PC-3 (cell line): ENCODE measurements around the gene PLXNA1. TPM values are rescaled to one million over a fixed set of nuclear protein-coding genes. Genes with fewer than 3 reads are reported as not detected.

Experiments used
- ATAC-seq: fragments of 200-7000 bp; cut with Tn5 transposase; 2 replicates; pipeline ENCODE4 v1.9.1; 2020; ENCODE audit warnings: mild to moderate bottlenecking, moderate library complexity
- BruUV-seq: library from RNA; stranded (reverse); fragments of 400-500 nt; replicated peaks from 2 replicates; lab custom pipeline; 2021; lab: Mats Ljungman, UMichigan
- CTCF ChIA-PET: fragments of 300-600 bp; sonication (Branson Sonifier 250); formaldehyde crosslinking; loops from one replicate; lab custom pipeline; 2022; ENCODE audit warnings: antibody characterized with exemption; lab: Charles Lee
- POLR2A ChIA-PET: fragments of 300-600 bp; sonication (Branson Sonifier 250); formaldehyde crosslinking; loops from one replicate; lab custom pipeline; 2022; ENCODE audit warnings: antibody characterized with exemption; ENCODE audit not compliant: unreplicated experiment; lab: Charles Lee
- DNase-seq: peaks from one replicate; pipeline ENCODE4 v3.0.0-alpha.2; 2015
- H2AFZ ChIP-seq: fragments of 300-600 bp; sonication (generic); 2 replicates; pipeline ENCODE4 v1.6.0; 2016; ENCODE audit warnings: antibody characterized with exemption, low read length
- H3F3A ChIP-seq: fragments of 300-600 bp; sonication (generic); one replicate; pipeline ENCODE4 v1.6.0; 2017; ENCODE audit warnings: antibody characterized with exemption, low read length, control low read depth, mild to moderate bottlenecking; ENCODE audit not compliant: unreplicated experiment
- H3K27ac ChIP-seq: fragments of 300-600 bp; sonication (generic); 2 replicates; pipeline ENCODE4 v1.5.1; 2016; ENCODE audit warnings: mild to moderate bottlenecking, low read length
- H3K27me3 ChIP-seq: fragments of 300-600 bp; sonication (generic); 2 replicates; pipeline ENCODE4 v1.6.1; 2016; ENCODE audit warnings: low read length, mixed read lengths
- H3K36me3 ChIP-seq: fragments of 300-600 bp; sonication (generic); 2 replicates; pipeline ENCODE4 v1.6.1; 2016; ENCODE audit warnings: low read depth, mixed run types, low read length, mixed read lengths
- H3K4me1 ChIP-seq: fragments of 300-600 bp; sonication (generic); 2 replicates; pipeline ENCODE4 v1.5.1; 2016; ENCODE audit warnings: low read length; ENCODE audit not compliant: insufficient read depth
- H3K4me2 ChIP-seq: fragments of 300-600 bp; sonication (generic); 2 replicates; pipeline ENCODE4 v1.6.0; 2016; ENCODE audit warnings: low read length
- H3K4me3 ChIP-seq: fragments of 300-600 bp; sonication (generic); 2 replicates; pipeline ENCODE4 v1.5.1; 2016; ENCODE audit warnings: mild to moderate bottlenecking, low read length, mixed read lengths
- H3K79me2 ChIP-seq: fragments of 300-600 bp; sonication (generic); 2 replicates; pipeline ENCODE4 v1.6.1; 2017; ENCODE audit warnings: low read length, mixed read lengths
- H3K9ac ChIP-seq: fragments of 300-600 bp; sonication (generic); 2 replicates; pipeline ENCODE4 v1.6.0; 2016; ENCODE audit warnings: mild to moderate bottlenecking, low read length
- H3K9me2 ChIP-seq: fragments of 300-600 bp; sonication (generic); replicated peaks from 2 replicates; pipeline ENCODE4 v1.6.1; 2016; ENCODE audit warnings: mixed run types, low read length, mixed read lengths
- H3K9me3 ChIP-seq: fragments of 300-600 bp; sonication (generic); 2 replicates; pipeline ENCODE4 v1.6.1; 2016; ENCODE audit warnings: low read length, mixed read lengths
- H4K20me1 ChIP-seq: fragments of 300-600 bp; sonication (generic); 2 replicates; pipeline ENCODE4 v1.6.1; 2016; ENCODE audit warnings: low read length, mixed read lengths
- EZH2 ChIP-seq: fragments of 300-600 bp; sonication (generic); IDR thresholded peaks from one replicate; pipeline ENCODE4 v1.6.1; 2017; ENCODE audit warnings: antibody characterized with exemption, mild to moderate bottlenecking, low read length; ENCODE audit not compliant: unreplicated experiment
- EZH2phosphoT487 ChIP-seq: fragments of 300-600 bp; sonication (generic); IDR thresholded peaks from 2 replicates; pipeline ENCODE4 v1.6.1; 2018; ENCODE audit warnings: mild to moderate bottlenecking, antibody characterized with exemption, low read length, borderline replicate concordance
- intact Hi-C: fragments of 100-400 bp; cut with micrococcal nuclease; formaldehyde crosslinking; loops from 2 replicates; pipeline ENCODE4 v1.9.0; 2023
- total RNA-seq: library from RNA; depleted of rRNA; stranded (reverse); fragments of >200 nt; gene quantifications from 2 replicates; pipeline ENCODE4 v1.2.3, GENCODE V29; 2014
- TF ChIP-seq, protein P1 (sequence below): fragments of 300-600 bp; sonication (generic); conservative IDR thresholded peaks from 2 replicates; pipeline ENCODE4 v1.5.1; 2017; ENCODE audit warnings: antibody characterized with exemption, low read depth, mild to moderate bottlenecking, low read length

PLXNA1 gene
- total RNA-seq, 1 experiment from 2014 or later, result 30.0 TPM

DNA sequence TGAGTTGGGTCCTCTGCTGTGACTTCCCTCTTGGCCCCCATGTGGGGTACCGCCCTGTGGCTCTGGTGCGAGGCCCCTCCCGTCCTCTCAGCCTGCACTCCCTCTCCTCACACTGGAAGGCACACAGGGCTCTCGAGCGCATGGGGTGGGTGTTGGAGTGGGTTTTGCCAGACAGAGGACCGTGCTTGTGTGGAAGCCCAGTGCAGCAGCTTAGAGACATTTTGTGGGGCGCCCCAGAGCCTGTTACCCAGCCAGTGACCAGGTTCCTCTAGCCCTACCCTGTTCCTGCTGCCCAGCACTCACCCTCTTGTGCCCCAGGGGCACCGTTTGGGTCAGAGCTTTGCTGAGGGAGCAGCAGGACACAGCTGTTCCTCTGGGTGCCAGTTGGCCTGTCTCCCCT is 9.9 kb downstream of the PLXNA1 start:
- H4K20me1 ChIP-seq, result no peaks in the 10 kb centered on the region
- H3K27ac ChIP-seq, result no peak overlapping the region
- no peaks in the 10 kb centered on the region for H3K9me2 ChIP-seq
- CTCF ChIA-PET, result no interaction called here
- no peak for ATAC-seq
- POLR2A ChIA-PET, result no interaction called here
- H3K9ac ChIP-seq, result no peak overlapping the region
- H3K9me3 ChIP-seq, result no peaks in the 10 kb centered on the region
- no peaks in the 10 kb centered on the region for H3K27me3 ChIP-seq
- no TSS peak for BruUV-seq
- no peaks in the 10 kb centered on the region for H3K36me3 ChIP-seq
- no peak overlapping the region for H3K4me3 ChIP-seq
- TF ChIP-seq EZH2phosphoT487 (no peak), EZH2 (no peak)
- TF ChIP-seq, protein P1, sequence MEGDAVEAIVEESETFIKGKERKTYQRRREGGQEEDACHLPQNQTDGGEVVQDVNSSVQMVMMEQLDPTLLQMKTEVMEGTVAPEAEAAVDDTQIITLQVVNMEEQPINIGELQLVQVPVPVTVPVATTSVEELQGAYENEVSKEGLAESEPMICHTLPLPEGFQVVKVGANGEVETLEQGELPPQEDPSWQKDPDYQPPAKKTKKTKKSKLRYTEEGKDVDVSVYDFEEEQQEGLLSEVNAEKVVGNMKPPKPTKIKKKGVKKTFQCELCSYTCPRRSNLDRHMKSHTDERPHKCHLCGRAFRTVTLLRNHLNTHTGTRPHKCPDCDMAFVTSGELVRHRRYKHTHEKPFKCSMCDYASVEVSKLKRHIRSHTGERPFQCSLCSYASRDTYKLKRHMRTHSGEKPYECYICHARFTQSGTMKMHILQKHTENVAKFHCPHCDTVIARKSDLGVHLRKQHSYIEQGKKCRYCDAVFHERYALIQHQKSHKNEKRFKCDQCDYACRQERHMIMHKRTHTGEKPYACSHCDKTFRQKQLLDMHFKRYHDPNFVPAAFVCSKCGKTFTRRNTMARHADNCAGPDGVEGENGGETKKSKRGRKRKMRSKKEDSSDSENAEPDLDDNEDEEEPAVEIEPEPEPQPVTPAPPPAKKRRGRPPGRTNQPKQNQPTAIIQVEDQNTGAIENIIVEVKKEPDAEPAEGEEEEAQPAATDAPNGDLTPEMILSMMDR, result no peak
- intact Hi-C loops, result no loop called here
- no peaks in the 10 kb centered on the region for H3F3A ChIP-seq
- H2AFZ ChIP-seq, result no peak overlapping the region
- no peak for DNase-seq
- no peak overlapping the region for H3K4me2 ChIP-seq
- H3K4me1 ChIP-seq, result no peaks in the 10 kb centered on the region
- H3K79me2 ChIP-seq, result peaks cover 42% of the 10 kb centered on the region

DNA sequence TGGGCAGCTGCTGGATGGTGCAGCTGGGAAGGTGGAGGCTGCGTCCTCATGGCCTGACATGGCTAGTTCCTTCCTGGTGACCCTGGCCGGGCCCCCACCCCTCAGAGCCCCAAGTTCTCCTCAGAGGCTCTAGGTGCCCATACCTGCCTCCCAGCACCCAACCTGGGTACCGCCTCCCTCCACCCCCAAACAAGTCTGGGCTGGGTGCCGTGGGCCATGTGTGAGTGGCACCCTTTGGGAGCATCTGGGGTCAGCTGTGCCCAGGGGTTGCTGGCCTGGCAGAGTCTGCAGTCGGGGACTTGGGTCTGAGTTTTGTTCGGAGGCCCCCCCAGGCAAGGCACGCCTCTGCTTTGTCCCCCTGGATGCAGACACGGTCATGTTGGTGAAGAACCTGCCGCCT is 10.5 kb downstream of the PLXNA1 start:
- ChIA-PET POLR2A (no interaction called here), CTCF (no interaction called here)
- H3K9me2 ChIP-seq, result no peaks in the 10 kb centered on the region
- H3K4me1 ChIP-seq, result no peaks in the 10 kb centered on the region
- DNase-seq, result no peak
- H3K36me3 ChIP-seq, result no peaks in the 10 kb centered on the region
- intact Hi-C loops, result no loop called here
- no peak overlapping the region for H3K4me2 ChIP-seq
- TF ChIP-seq EZH2phosphoT487 (no peak), EZH2 (no peak)
- TF ChIP-seq, protein P1, result no peak
- no peak overlapping the region for H3K9ac ChIP-seq
- no peaks in the 10 kb centered on the region for H3F3A ChIP-seq
- no peak overlapping the region for H3K27ac ChIP-seq
- no peaks in the 10 kb centered on the region for H4K20me1 ChIP-seq
- no TSS peak for BruUV-seq
- H3K9me3 ChIP-seq, result no peaks in the 10 kb centered on the region
- no peak overlapping the region for H3K4me3 ChIP-seq
- H3K79me2 ChIP-seq, result peaks cover 43% of the 10 kb centered on the region
- no peaks in the 10 kb centered on the region for H3K27me3 ChIP-seq
- no peak for ATAC-seq
- H2AFZ ChIP-seq, result no peak overlapping the region

DNA sequence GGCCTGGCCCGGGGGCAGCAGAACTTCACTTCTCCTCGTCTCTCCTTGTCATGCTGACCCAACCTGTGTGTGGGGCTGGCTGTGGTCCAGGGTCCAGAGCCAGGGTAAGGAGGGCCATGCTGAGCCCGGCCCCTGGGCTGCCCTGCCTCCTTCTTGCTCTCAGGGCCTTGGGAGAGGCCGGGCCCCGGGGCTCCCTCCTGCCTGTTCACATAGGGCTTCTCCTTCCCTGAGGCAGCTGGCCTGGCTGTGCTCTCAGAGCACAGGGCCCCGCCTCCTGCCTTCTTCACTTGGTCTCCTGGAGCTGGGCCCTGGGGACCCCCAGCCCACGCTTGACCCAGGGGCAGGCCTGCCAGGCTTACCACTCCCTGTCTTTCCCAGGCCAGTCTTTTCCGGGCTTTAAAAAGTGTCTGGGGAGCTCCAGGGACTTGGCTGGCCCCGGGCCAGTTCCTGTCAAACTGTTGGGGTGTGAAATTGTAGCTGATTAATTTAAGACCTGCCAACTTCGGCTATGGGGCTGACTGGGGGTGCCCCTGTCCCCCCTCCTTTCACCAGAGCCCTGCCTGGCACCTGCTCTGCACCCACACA is 11.8 kb downstream of the PLXNA1 start:
- ATAC-seq (no peak), DNase-seq (no peak)
- POLR2A ChIA-PET, result no interaction called here
- CTCF ChIA-PET, result no interaction called here
- H3K79me2 ChIP-seq, result peaks cover 49% of the 10 kb centered on the region
- no peak overlapping the region for H3K27ac ChIP-seq
- H3K36me3 ChIP-seq, result no peaks in the 10 kb centered on the region
- H4K20me1 ChIP-seq, result no peaks in the 10 kb centered on the region
- BruUV-seq, result no TSS peak
- H3K9me3 ChIP-seq, result no peaks in the 10 kb centered on the region
- H3F3A ChIP-seq, result no peaks in the 10 kb centered on the region
- H3K4me2 ChIP-seq, result no peak overlapping the region
- H3K4me3 ChIP-seq, result no peak overlapping the region
- TF ChIP-seq, protein P1, result no peak
- TF ChIP-seq EZH2 (no peak), EZH2phosphoT487 (no peak)
- H3K9ac ChIP-seq, result no peak overlapping the region
- H3K4me1 ChIP-seq, result no peaks in the 10 kb centered on the region
- no peak overlapping the region for H2AFZ ChIP-seq
- intact Hi-C loops, result no loop called here
- H3K9me2 ChIP-seq, result no peaks in the 10 kb centered on the region
- no peaks in the 10 kb centered on the region for H3K27me3 ChIP-seq
